HepG2 (cell line): Measurements from ENCODE around the gene TK2. TPM values are rescaled to one million over a fixed set of nuclear protein-coding genes. Genes with fewer than 3 reads are reported as not detected.
A peak's percentile ranks its signal among the peaks of the same experiment; 100 is the strongest.

Experiments
- ARID5B ChIP-seq: IDR thresholded peaks from 2 replicates; pipeline ENCODE4 v1.4.0; 2020; ENCODE audit warnings: mild to moderate bottlenecking, missing genetic modification reagents
- DPF2 ChIP-seq: sonication (generic); formaldehyde crosslinking; IDR thresholded peaks from 2 replicates; pipeline ENCODE4 v1.4.0; 2020; ENCODE audit warnings: mild to moderate bottlenecking, low read depth, missing genetic modification reagents, borderline replicate concordance
- EP300 ChIP-seq, 3 experiments: sonication (generic) in 1 of 3; formaldehyde crosslinking in 1 of 3; IDR thresholded peaks; 2 replicates each; pipeline versions ENCODE4 v1.5.1 to v1.6.1; 2011 to 2020; ENCODE audit warnings: low read depth in 2 of 3, low read length in 2 of 3, borderline replicate concordance in 1 of 3, improper control_type of control experiment in 1 of 3, mild to moderate bottlenecking in 1 of 3, missing genetic modification reagents in 1 of 3, moderate library complexity in 1 of 3
- GPN1 ChIP-seq: sonication (generic); formaldehyde crosslinking; IDR thresholded peaks from 2 replicates; pipeline ENCODE4 v1.5.1; 2020; ENCODE audit warnings: missing genetic modification reagents, borderline replicate concordance
- HNRNPL ChIP-seq: fragments of 200-400 bp; formaldehyde crosslinking; IDR thresholded peaks from 2 replicates; pipeline ENCODE4 v1.6.1; 2017; ENCODE audit warnings: mild to moderate bottlenecking, low read depth, low read length
- KLF16 ChIP-seq, 2 experiments: sonication (generic) in 1 of 2; formaldehyde crosslinking in 1 of 2; IDR thresholded peaks; 2 replicates each; pipeline versions ENCODE4 v1.6.1 to v1.8.0; 2016 to 2023; ENCODE audit warnings: missing genetic modification reagents in 2 of 2, missing compliant biosample characterization in 1 of 2
- SNRNP70 ChIP-seq: fragments of 200-400 bp; formaldehyde crosslinking; IDR thresholded peaks from 2 replicates; pipeline ENCODE4 v1.6.1; 2017; ENCODE audit warnings: mild to moderate bottlenecking, low read depth, low read length, moderate library complexity
- TIGD3 ChIP-seq: sonication (generic); formaldehyde crosslinking; IDR thresholded peaks from 2 replicates; pipeline ENCODE4 v1.5.1; 2020; ENCODE audit warnings: mild to moderate bottlenecking, missing genetic modification reagents, borderline replicate concordance
- ZBTB37 ChIP-seq: sonication (generic); formaldehyde crosslinking; IDR thresholded peaks from 2 replicates; pipeline ENCODE4 v1.4.0; 2020; ENCODE audit warnings: mild to moderate bottlenecking, missing genetic modification reagents
- ZNF24 ChIP-seq: fragments of 450-650 bp; IDR thresholded peaks from 2 replicates; pipeline ENCODE4 v1.6.1; 2017; ENCODE audit warnings: antibody characterized with exemption, mild to moderate bottlenecking
- ZNF740 ChIP-seq: sonication (generic); formaldehyde crosslinking; IDR thresholded peaks from 2 replicates; pipeline ENCODE4 v1.4.0; 2020; ENCODE audit warnings: missing genetic modification reagents
- ZNF792 ChIP-seq: IDR thresholded peaks from 2 replicates; pipeline ENCODE4 v1.6.1; 2016
- ZNF883 ChIP-seq: sonication (generic); formaldehyde crosslinking; IDR thresholded peaks from 2 replicates; pipeline ENCODE4 v1.5.1; 2020; ENCODE audit warnings: mild to moderate bottlenecking, missing genetic modification reagents; ENCODE audit errors: not compliant biosample characterization
- polyA plus RNA-seq, 8 experiments: library from polyadenylated mRNA; depleted of rRNA in 3 of 8; stranded (reverse) in 7 of 8; unstranded in 1 of 8; fragments of >200 nt; fragmentation: Illumina TruSeq in 4 of 8; extraction: Trizol in 4 of 8; gene quantifications; 2 replicates each; pipeline versions ENCODE4 v1.2.1 to v1.2.3, GENCODE V29; 2011 to 2016; ENCODE audit warnings: low read depth in 4 of 8, missing spikeins in 1 of 8, mixed read lengths in 1 of 8; ENCODE audit not compliant: insufficient read depth in 1 of 8
- total RNA-seq, 5 experiments: library from RNA; depleted of rRNA; stranded (reverse); fragments of >200 nt; fragmentation: Illumina TruSeq; extraction: Trizol; gene quantifications; 2 replicates each; pipeline ENCODE4 v1.2.3, GENCODE V29; 2016; ENCODE audit warnings: low read depth in 1 of 5
- TF ChIP-seq, protein P1 (sequence below): sonication (generic); formaldehyde crosslinking; IDR thresholded peaks from 2 replicates; pipeline ENCODE4; 2020; ENCODE audit warnings: missing genetic modification reagents, mild to moderate bottlenecking, borderline replicate concordance

Gene TK2
- total and polyA plus RNA-seq, 2 of the 13 experiments (the other 11 are each of a cell fraction or from before 2014, with no cell fraction given): 18.7 to 21.0 TPM

- TF ChIP-seq ARID5B (CRISPR knock-in tag) (no peak; the same call in 1 of the 2 replicates), EP300 (IDR thresholded peaks at IDR 0.05; ENCODE audit: low read depth in 2 of 2, low read length in 2 of 2) (peak in 1 of 2 experiments; percentile 34; a peak in 1 of 4 replicates), EP300 (CRISPR knock-in tag; IDR thresholded peaks at IDR 0.05; ENCODE audit: borderline replicate concordance) (no peak), HNRNPL (peak; percentile 88), ZNF24 (no peak), ZBTB37 (no peak), DPF2 (CRISPR knock-in tag) (no peak), SNRNP70 (no peak), GPN1 (CRISPR knock-in tag) (no peak; the same call in 1 of the 2 replicates), ZNF792 (CRISPR knock-in tag) (peak; percentile 80), KLF16 (CRISPR knock-in tag; IDR thresholded peaks at IDR 0.05) (peak in 1 of 2 experiments; percentile 89; a peak in 1 of 4 replicates), TIGD3 (CRISPR knock-in tag) (no peak), ZNF883 (peak; percentile 68), ZNF740 (CRISPR knock-in tag) (peak; percentile 42; the same call in 1 of the 2 replicates)
- TF ChIP-seq, protein P1, sequence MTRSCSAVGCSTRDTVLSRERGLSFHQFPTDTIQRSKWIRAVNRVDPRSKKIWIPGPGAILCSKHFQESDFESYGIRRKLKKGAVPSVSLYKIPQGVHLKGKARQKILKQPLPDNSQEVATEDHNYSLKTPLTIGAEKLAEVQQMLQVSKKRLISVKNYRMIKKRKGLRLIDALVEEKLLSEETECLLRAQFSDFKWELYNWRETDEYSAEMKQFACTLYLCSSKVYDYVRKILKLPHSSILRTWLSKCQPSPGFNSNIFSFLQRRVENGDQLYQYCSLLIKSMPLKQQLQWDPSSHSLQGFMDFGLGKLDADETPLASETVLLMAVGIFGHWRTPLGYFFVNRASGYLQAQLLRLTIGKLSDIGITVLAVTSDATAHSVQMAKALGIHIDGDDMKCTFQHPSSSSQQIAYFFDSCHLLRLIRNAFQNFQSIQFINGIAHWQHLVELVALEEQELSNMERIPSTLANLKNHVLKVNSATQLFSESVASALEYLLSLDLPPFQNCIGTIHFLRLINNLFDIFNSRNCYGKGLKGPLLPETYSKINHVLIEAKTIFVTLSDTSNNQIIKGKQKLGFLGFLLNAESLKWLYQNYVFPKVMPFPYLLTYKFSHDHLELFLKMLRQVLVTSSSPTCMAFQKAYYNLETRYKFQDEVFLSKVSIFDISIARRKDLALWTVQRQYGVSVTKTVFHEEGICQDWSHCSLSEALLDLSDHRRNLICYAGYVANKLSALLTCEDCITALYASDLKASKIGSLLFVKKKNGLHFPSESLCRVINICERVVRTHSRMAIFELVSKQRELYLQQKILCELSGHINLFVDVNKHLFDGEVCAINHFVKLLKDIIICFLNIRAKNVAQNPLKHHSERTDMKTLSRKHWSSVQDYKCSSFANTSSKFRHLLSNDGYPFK: no peak; the same call in 1 of the 2 replicates
Measured at GRCh38 chr16:66549284-66550131, at the start of gene TK2 (continued).
